Measurements from ENCODE around the gene LIPN.

The LIPN gene

GRCh38 chr10:88744002-88744401, 15.8 kb upstream of the LIPN start:
- Histone ChIP-seq H3K4me1 (ENCODE audit: control insufficient read depth, insufficient read depth, low read length) (no peaks in the 10 kb centered on the region), H3K27me3 (ENCODE audit: control insufficient read depth in 1 of 2, insufficient read depth in 2 of 2, low read length in 2 of 2) (peaks cover 0 to 3% of the 10 kb centered on the region in 2 donors), H3K4me3 (ENCODE audit: low read length in 2 of 2) (no peak overlapping the region), H3K9ac (ENCODE audit: low read length in 2 of 2) (no peak overlapping the region), H3K27ac (ENCODE audit: low read length) (no peak overlapping the region), H3K9me3 (ENCODE audit: control insufficient read depth in 2 of 2, low read length in 2 of 2) (peaks cover 0 to 3% of the 10 kb centered on the region in 2 donors), H3K36me3 (ENCODE audit: control insufficient read depth in 2 of 2, insufficient read depth in 2 of 2, low read length in 2 of 2) (no peaks in the 10 kb centered on the region)

- Histone ChIP-seq H3K9ac (ENCODE audit: low read length in 2 of 2) (no peak overlapping the region), H3K4me1 (ENCODE audit: control insufficient read depth, insufficient read depth, low read length) (no peaks in the 10 kb centered on the region), H3K4me3 (ENCODE audit: low read length in 2 of 2) (no peak overlapping the region), H3K9me3 (ENCODE audit: control insufficient read depth in 2 of 2, low read length in 2 of 2) (peaks cover 0 to 3% of the 10 kb centered on the region in 2 donors), H3K27ac (ENCODE audit: low read length) (no peak overlapping the region), H3K36me3 (ENCODE audit: control insufficient read depth in 2 of 2, insufficient read depth in 2 of 2, low read length in 2 of 2) (no peaks in the 10 kb centered on the region), H3K27me3 (ENCODE audit: control insufficient read depth in 1 of 2, insufficient read depth in 2 of 2, low read length in 2 of 2) (peaks cover 0 to 3% of the 10 kb centered on the region in 2 donors)
Observed at GRCh38 chr10:88745633-88746032, 14.2 kb upstream of the LIPN start.

GRCh38 chr10:88754287-88754686, 5.5 kb upstream of the LIPN start:
- Histone ChIP-seq H3K27me3 (ENCODE audit: control insufficient read depth in 1 of 2, insufficient read depth in 2 of 2, low read length in 2 of 2) (no peaks in the 10 kb centered on the region), H3K4me1 (ENCODE audit: control insufficient read depth, insufficient read depth, low read length) (no peaks in the 10 kb centered on the region), H3K4me3 (ENCODE audit: low read length in 2 of 2) (no peak overlapping the region), H3K9me3 (ENCODE audit: control insufficient read depth in 2 of 2, low read length in 2 of 2) (no peaks in the 10 kb centered on the region), H3K9ac (ENCODE audit: low read length in 2 of 2) (no peak overlapping the region), H3K27ac (ENCODE audit: low read length) (no peak overlapping the region), H3K36me3 (ENCODE audit: control insufficient read depth in 2 of 2, insufficient read depth in 2 of 2, low read length in 2 of 2) (no peaks in the 10 kb centered on the region)

GRCh38 chr10:88755753-88756152, 4.1 kb upstream of the LIPN start:
- Histone ChIP-seq H3K9ac (ENCODE audit: low read length in 2 of 2) (no peak overlapping the region), H3K27ac (ENCODE audit: low read length) (no peak overlapping the region), H3K9me3 (ENCODE audit: control insufficient read depth in 2 of 2, low read length in 2 of 2) (no peaks in the 10 kb centered on the region), H3K4me3 (ENCODE audit: low read length in 2 of 2) (no peak overlapping the region), H3K36me3 (ENCODE audit: control insufficient read depth in 2 of 2, insufficient read depth in 2 of 2, low read length in 2 of 2) (no peaks in the 10 kb centered on the region), H3K27me3 (ENCODE audit: control insufficient read depth in 1 of 2, insufficient read depth in 2 of 2, low read length in 2 of 2) (no peaks in the 10 kb centered on the region), H3K4me1 (ENCODE audit: control insufficient read depth, insufficient read depth, low read length) (no peaks in the 10 kb centered on the region)

DNA sequence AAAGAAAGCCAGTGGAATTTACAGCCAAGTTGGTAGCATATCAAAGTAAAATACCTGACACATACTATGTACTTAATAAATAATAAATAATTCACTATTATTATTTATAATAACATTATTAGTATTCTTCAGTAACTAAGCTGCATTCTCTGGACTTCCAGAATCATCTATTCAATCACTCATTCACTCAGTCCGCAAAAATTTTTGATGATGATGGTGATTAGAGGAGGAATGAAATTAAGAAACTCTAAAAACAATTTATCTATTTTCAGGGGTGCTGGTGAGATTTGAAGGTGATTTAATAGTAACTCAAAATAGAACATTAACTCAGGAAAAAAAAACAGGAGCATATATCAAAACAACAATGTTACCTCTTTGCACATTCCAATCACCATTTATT, 3.2 kb upstream of the LIPN start:
- Histone ChIP-seq H3K27ac (ENCODE audit: low read length) (no peak overlapping the region), H3K9me3 (ENCODE audit: control insufficient read depth in 2 of 2, low read length in 2 of 2) (no peaks in the 10 kb centered on the region), H3K9ac (ENCODE audit: low read length in 2 of 2) (no peak overlapping the region), H3K4me1 (ENCODE audit: control insufficient read depth, insufficient read depth, low read length) (no peaks in the 10 kb centered on the region), H3K4me3 (ENCODE audit: low read length in 2 of 2) (no peak overlapping the region), H3K36me3 (ENCODE audit: control insufficient read depth in 2 of 2, insufficient read depth in 2 of 2, low read length in 2 of 2) (no peaks in the 10 kb centered on the region), H3K27me3 (ENCODE audit: control insufficient read depth in 1 of 2, insufficient read depth in 2 of 2, low read length in 2 of 2) (no peaks in the 10 kb centered on the region)

DNA sequence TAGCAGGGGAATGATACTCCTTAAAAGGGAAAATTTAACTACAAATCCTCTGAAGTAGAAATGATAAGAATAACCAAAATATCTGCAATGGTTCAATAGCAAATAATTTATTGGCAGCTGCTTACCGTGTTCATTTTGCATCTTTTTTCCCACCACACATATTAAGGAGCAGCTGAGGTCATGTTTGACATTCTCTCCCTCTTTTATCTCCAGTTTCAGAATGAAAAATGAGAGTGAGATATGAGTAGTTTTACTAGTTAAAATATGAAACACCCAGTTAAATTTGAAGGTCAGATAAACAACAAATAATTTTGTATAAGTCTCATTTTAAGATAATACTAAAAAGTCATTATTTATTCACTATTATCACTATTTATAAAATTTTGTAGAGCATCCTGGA, 3.1 kb downstream of the LIPN start:
- no peak overlapping the region for H3K27ac ChIP-seq (ENCODE audit: low read length)
- H3K36me3 ChIP-seq (ENCODE audit: control insufficient read depth in 2 of 2, insufficient read depth in 2 of 2, low read length in 2 of 2): no peaks in the 10 kb centered on the region
- H3K9me3 ChIP-seq (ENCODE audit: control insufficient read depth in 2 of 2, low read length in 2 of 2): no peaks in the 10 kb centered on the region
- H3K9ac ChIP-seq (ENCODE audit: low read length in 2 of 2): no peak overlapping the region
- no peak overlapping the region for H3K4me3 ChIP-seq (ENCODE audit: low read length in 2 of 2)
- H3K4me1 ChIP-seq (ENCODE audit: control insufficient read depth, insufficient read depth, low read length): no peaks in the 10 kb centered on the region
- no peaks in the 10 kb centered on the region for H3K27me3 ChIP-seq (ENCODE audit: control insufficient read depth in 1 of 2, insufficient read depth in 2 of 2, low read length in 2 of 2)

- no peaks in the 10 kb centered on the region for H3K9me3 ChIP-seq (ENCODE audit: control insufficient read depth in 2 of 2, low read length in 2 of 2)
- H3K27me3 ChIP-seq (ENCODE audit: control insufficient read depth in 1 of 2, insufficient read depth in 2 of 2, low read length in 2 of 2): no peaks in the 10 kb centered on the region
- no peak overlapping the region for H3K4me3 ChIP-seq (ENCODE audit: low read length in 2 of 2)
- H3K4me1 ChIP-seq (ENCODE audit: control insufficient read depth, insufficient read depth, low read length): no peaks in the 10 kb centered on the region
- H3K27ac ChIP-seq (ENCODE audit: low read length): no peak overlapping the region
- H3K9ac ChIP-seq (ENCODE audit: low read length in 2 of 2): no peak overlapping the region
- no peaks in the 10 kb centered on the region for H3K36me3 ChIP-seq (ENCODE audit: control insufficient read depth in 2 of 2, insufficient read depth in 2 of 2, low read length in 2 of 2)
Observed at GRCh38 chr10:88763441-88763840, 3.6 kb downstream of the LIPN start.

- Histone ChIP-seq H3K4me3 (ENCODE audit: low read length in 2 of 2) (no peak overlapping the region), H3K36me3 (ENCODE audit: control insufficient read depth in 2 of 2, insufficient read depth in 2 of 2, low read length in 2 of 2) (no peaks in the 10 kb centered on the region), H3K4me1 (ENCODE audit: control insufficient read depth, insufficient read depth, low read length) (no peaks in the 10 kb centered on the region), H3K9me3 (ENCODE audit: control insufficient read depth in 2 of 2, low read length in 2 of 2) (no peaks in the 10 kb centered on the region), H3K9ac (ENCODE audit: low read length in 2 of 2) (no peak overlapping the region), H3K27ac (ENCODE audit: low read length) (no peak overlapping the region), H3K27me3 (ENCODE audit: control insufficient read depth in 1 of 2, insufficient read depth in 2 of 2, low read length in 2 of 2) (no peaks in the 10 kb centered on the region)
Observed at GRCh38 chr10:88764110-88764509, 4.3 kb downstream of the LIPN start.

DNA sequence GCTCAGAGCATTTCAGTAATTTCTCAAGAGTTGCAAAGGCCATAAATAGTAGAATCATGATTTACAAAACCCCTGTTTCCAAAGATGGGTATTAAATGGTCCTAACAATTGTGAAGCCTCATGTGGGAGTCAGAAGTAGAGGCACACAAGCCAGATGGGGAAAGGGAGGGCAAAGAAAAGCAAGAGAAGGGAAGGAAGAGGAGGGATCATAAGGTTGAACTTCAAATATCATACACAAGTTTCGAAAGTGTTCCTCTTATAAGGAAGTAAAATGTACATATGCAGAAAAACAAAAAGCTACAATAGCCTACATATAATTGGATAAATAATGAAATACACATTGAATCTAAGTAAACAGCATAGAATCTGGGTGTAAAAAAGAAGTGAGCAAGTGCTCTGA, 6.0 kb downstream of the LIPN start:
- Histone ChIP-seq H3K4me1 (ENCODE audit: control insufficient read depth, insufficient read depth, low read length) (no peaks in the 10 kb centered on the region), H3K36me3 (ENCODE audit: control insufficient read depth in 2 of 2, insufficient read depth in 2 of 2, low read length in 2 of 2) (no peaks in the 10 kb centered on the region), H3K27me3 (ENCODE audit: control insufficient read depth in 1 of 2, insufficient read depth in 2 of 2, low read length in 2 of 2) (no peaks in the 10 kb centered on the region), H3K4me3 (ENCODE audit: low read length in 2 of 2) (no peak overlapping the region), H3K27ac (ENCODE audit: low read length) (no peak overlapping the region), H3K9me3 (ENCODE audit: control insufficient read depth in 2 of 2, low read length in 2 of 2) (no peaks in the 10 kb centered on the region), H3K9ac (ENCODE audit: low read length in 2 of 2) (no peak overlapping the region)

DNA sequence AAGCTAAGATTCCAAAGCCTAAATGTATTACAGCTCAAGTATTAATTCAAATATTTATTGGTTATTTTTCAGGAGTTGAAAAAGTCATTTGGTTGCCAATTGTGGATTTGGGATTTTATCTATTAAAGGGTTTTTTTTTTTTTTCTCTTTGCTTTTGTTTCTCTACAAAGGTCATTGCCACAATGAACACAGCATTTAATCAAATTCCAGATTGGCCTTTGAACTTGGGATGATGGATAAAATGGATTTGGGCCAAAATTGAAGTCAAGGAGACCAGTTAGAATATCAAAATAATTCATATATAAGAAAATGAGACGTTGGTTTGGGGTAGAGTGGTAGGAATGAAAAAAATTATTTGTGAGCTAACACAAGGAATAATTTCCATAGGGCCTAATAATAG, 9.6 kb downstream of the LIPN start:
- Histone ChIP-seq H3K9ac (ENCODE audit: low read length in 2 of 2) (no peak overlapping the region), H3K4me3 (ENCODE audit: low read length in 2 of 2) (no peak overlapping the region), H3K4me1 (ENCODE audit: control insufficient read depth, insufficient read depth, low read length) (no peaks in the 10 kb centered on the region), H3K27ac (ENCODE audit: low read length) (no peak overlapping the region), H3K36me3 (ENCODE audit: control insufficient read depth in 2 of 2, insufficient read depth in 2 of 2, low read length in 2 of 2) (no peaks in the 10 kb centered on the region), H3K27me3 (ENCODE audit: control insufficient read depth in 1 of 2, insufficient read depth in 2 of 2, low read length in 2 of 2) (no peaks in the 10 kb centered on the region), H3K9me3 (ENCODE audit: control insufficient read depth in 2 of 2, low read length in 2 of 2) (no peaks in the 10 kb centered on the region)

DNA sequence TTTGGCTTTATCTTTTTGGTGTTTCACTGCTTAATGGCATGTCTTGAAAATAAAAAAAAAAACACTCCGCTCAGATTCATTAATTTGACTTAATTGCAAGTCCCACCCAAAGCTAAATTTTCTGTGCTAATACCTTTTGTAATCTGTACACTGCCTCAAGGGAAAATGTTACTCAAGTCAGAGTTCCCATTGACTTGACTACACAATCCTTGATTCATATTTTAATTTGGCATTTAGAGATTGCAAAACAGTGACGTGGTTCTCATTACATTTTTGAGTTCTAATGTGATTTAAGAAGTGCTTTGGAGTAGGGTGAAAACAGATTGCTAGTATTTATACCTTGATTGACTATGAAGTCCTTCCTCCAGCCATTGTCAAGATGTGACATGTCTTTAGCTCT, 21.4 kb downstream of the LIPN start:
- no peaks in the 10 kb centered on the region for H3K36me3 ChIP-seq (ENCODE audit: control insufficient read depth in 2 of 2, insufficient read depth in 2 of 2, low read length in 2 of 2)
- H3K9ac ChIP-seq (ENCODE audit: low read length in 2 of 2): no peak overlapping the region
- no peak overlapping the region for H3K27ac ChIP-seq (ENCODE audit: low read length)
- no peak overlapping the region for H3K4me3 ChIP-seq (ENCODE audit: low read length in 2 of 2)
- no peaks in the 10 kb centered on the region for H3K27me3 ChIP-seq (ENCODE audit: control insufficient read depth in 1 of 2, insufficient read depth in 2 of 2, low read length in 2 of 2)
- H3K9me3 ChIP-seq (ENCODE audit: control insufficient read depth in 2 of 2, low read length in 2 of 2): no peaks in the 10 kb centered on the region
- H3K4me1 ChIP-seq (ENCODE audit: control insufficient read depth, insufficient read depth, low read length): no peaks in the 10 kb centered on the region

DNA sequence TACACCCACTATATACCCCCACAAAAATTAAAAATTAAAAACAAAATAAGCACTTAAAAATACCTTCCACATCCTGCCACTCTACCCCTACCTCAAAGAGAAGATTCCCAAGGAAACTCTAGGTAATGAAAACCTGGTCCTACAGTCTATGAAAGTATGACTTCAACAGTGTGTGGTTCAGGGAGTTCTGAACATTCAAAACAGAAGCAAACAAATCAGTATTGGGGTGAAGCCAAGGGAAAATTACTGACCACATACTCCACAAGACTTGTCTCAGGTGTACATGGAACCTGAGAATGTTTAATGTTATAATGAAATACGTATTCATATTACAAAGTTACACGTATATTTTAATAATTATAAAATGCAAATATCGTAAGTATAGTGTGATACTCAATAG, 22.4 kb downstream of the LIPN start:
- no peaks in the 10 kb centered on the region for H3K36me3 ChIP-seq (ENCODE audit: control insufficient read depth in 2 of 2, insufficient read depth in 2 of 2, low read length in 2 of 2)
- H3K9me3 ChIP-seq (ENCODE audit: control insufficient read depth in 2 of 2, low read length in 2 of 2): no peaks in the 10 kb centered on the region
- H3K4me3 ChIP-seq (ENCODE audit: low read length in 2 of 2): no peak overlapping the region
- no peaks in the 10 kb centered on the region for H3K27me3 ChIP-seq (ENCODE audit: control insufficient read depth in 1 of 2, insufficient read depth in 2 of 2, low read length in 2 of 2)
- H3K4me1 ChIP-seq (ENCODE audit: control insufficient read depth, insufficient read depth, low read length): no peaks in the 10 kb centered on the region
- no peak overlapping the region for H3K9ac ChIP-seq (ENCODE audit: low read length in 2 of 2)
- no peak overlapping the region for H3K27ac ChIP-seq (ENCODE audit: low read length)
